HG02840 (cell line): Measurements from ENCODE around the gene TRIM32.

Experiments
- ATAC-seq: cut with Tn5 transposase; IDR thresholded peaks from one replicate; pipeline ENCODE4 v1.9.1; 2021; ENCODE audit warnings: mild to moderate bottlenecking, moderate library complexity, moderate number of reproducible peaks; ENCODE audit not compliant: unreplicated experiment, low FRiP score

Gene TRIM32

DNA sequence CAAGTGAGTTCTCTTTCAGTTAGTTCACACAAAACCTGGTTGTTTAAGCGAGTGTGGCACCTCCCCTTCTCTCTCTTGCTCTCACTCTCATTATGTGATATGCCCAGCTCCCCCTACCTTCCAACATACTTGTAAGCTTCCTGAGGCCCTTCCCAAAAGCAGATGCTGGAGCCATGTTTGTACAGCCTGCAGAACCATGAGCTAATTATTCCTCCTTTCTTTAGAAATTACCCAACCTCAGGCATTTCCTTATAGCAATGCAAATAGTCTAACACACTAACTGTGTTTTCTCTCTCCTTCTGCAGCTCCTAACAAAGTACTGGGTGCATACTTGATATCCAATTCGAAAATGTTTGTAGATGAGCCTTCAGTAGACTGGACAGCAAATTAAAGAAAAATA is 62.7 kb downstream of the TRIM32 start:
- no peak for ATAC-seq

DNA sequence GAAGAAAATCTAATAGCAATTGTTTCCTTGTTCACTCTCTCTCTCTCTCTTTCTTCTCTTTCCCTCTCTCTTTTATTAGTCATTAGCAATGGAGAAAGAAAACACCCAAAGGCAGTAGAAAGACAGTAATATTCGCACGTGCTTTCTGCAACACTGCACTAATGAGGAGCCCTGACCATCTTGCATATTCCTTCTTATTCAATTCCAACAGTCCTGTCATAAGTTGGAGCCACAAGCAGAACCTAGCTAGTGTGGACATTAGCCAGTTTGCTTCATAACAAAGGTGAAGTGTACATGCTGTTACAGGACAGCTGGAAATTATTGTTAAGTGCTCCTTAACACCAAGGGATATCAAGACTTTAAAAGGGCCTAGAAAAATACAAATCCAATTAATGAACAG is 63.4 kb downstream of the TRIM32 start:
- no peak for ATAC-seq
